OCI-M1 (cell line): ENCODE data around the gene PRTFDC1.

Experiments
- DNase-seq: peaks from one replicate; lab custom pipeline; 2025; lab: John Stamatoyannopoulos, UW

The PRTFDC1 gene

GRCh38 chr10:24844742-24845141 is 107.7 kb downstream of the PRTFDC1 start:
- DNase-seq = no peak

GRCh38 chr10:24843256-24843655 is 109.2 kb downstream of the PRTFDC1 start:
- no peak for DNase-seq

- no peak for DNase-seq
Observed at GRCh38 chr10:24842856-24843255, 109.5 kb downstream of the PRTFDC1 start.

- DNase-seq = no peak
Observed at GRCh38 chr10:24841530-24841929, 110.9 kb downstream of the PRTFDC1 start.

GRCh38 chr10:24840784-24841183 is 111.6 kb downstream of the PRTFDC1 start:
- DNase-seq = no peak

- peak; percentile 67 for DNase-seq
Observed at GRCh38 chr10:24837781-24838180, 114.6 kb downstream of the PRTFDC1 start.

- no peak for DNase-seq
Observed at GRCh38 chr10:24834869-24835268, 117.5 kb downstream of the PRTFDC1 start.

GRCh38 chr10:24826009-24826408 is 126.4 kb downstream of the PRTFDC1 start:
- peak; percentile 27 for DNase-seq

GRCh38 chr10:24825551-24825950 is 126.9 kb downstream of the PRTFDC1 start:
- peak; percentile 16 for DNase-seq

GRCh38 chr10:24824536-24824935 is 127.9 kb downstream of the PRTFDC1 start:
- DNase-seq = no peak

GRCh38 chr10:24824124-24824523 is 128.3 kb downstream of the PRTFDC1 start:
- no peak for DNase-seq

GRCh38 chr10:24822590-24822989 is 129.8 kb downstream of the PRTFDC1 start:
- DNase-seq = no peak

- no peak for DNase-seq
Observed at GRCh38 chr10:24821986-24822385, 130.4 kb downstream of the PRTFDC1 start.

- no peak for DNase-seq
Observed at GRCh38 chr10:24816868-24817396, 135.5 kb downstream of the PRTFDC1 start.

GRCh38 chr10:24814568-24815313 is 137.7 kb downstream of the PRTFDC1 start:
- DNase-seq = no peak

GRCh38 chr10:24813856-24814255 is 138.6 kb downstream of the PRTFDC1 start:
- no peak for DNase-seq

- DNase-seq = no peak
Observed at GRCh38 chr10:24806262-24806661, 146.1 kb downstream of the PRTFDC1 start.

GRCh38 chr10:24804956-24805355 is 147.4 kb downstream of the PRTFDC1 start:
- no peak for DNase-seq

- DNase-seq = no peak
Observed at GRCh38 chr10:24804392-24804791, 148.0 kb downstream of the PRTFDC1 start.

GRCh38 chr10:24802378-24802777 is 150.0 kb downstream of the PRTFDC1 start:
- DNase-seq = no peak

- DNase-seq = no peak
Observed at GRCh38 chr10:24800861-24801260, 151.5 kb downstream of the PRTFDC1 start.
